Chondrocyte (in vitro differentiated cells): ENCODE measurements around the gene LRRC26. TPM values are rescaled to one million over a fixed set of nuclear protein-coding genes. Genes with fewer than 3 reads are reported as not detected.

Source experiments
- DNase-seq: peaks from one replicate; pipeline ENCODE4 v3.0.0; 2021; ENCODE audit warnings: mixed read lengths, low spot score
- H3K27ac Mint-ChIP-seq: one replicate; pipeline ENCODE4 v1.8.0; 2021; ENCODE audit warnings: mild to moderate bottlenecking, moderate library complexity, mixed read lengths; ENCODE audit not compliant: unreplicated experiment
- H3K27me3 Mint-ChIP-seq: 2 replicates; pipeline ENCODE4 v1.8.0; 2021; ENCODE audit warnings: low read depth, mixed read lengths
- H3K36me3 Mint-ChIP-seq: 2 replicates; pipeline ENCODE4 v1.8.0; 2021; ENCODE audit warnings: low read depth, mixed read lengths
- H3K4me1 Mint-ChIP-seq: 2 replicates; pipeline ENCODE4 v1.8.0; 2021; ENCODE audit warnings: low read depth, mild to moderate bottlenecking, mixed read lengths
- H3K4me3 Mint-ChIP-seq: one replicate; pipeline ENCODE4 v1.8.0; 2021; ENCODE audit warnings: mild to moderate bottlenecking, moderate library complexity, mixed read lengths; ENCODE audit not compliant: unreplicated experiment
- H3K9me3 Mint-ChIP-seq: 2 replicates; pipeline ENCODE4 v1.8.0; 2021; ENCODE audit warnings: low read depth, mixed read lengths
- total RNA-seq: library from RNA; stranded (reverse); gene quantifications from 3 replicates; pipeline ENCODE4 v1.2.1, GENCODE V29; 2021
- TF ChIP-seq, protein P1 (sequence below): fragments of 200-600 bp; sonication (generic); IDR thresholded peaks from 2 replicates; pipeline ENCODE4 v1.5.0; 2021; ENCODE audit warnings: antibody characterized with exemption, mild to moderate bottlenecking, moderate library complexity

LRRC26 gene
- total RNA-seq, 1 donor from 2014 or later, result not detected

DNA sequence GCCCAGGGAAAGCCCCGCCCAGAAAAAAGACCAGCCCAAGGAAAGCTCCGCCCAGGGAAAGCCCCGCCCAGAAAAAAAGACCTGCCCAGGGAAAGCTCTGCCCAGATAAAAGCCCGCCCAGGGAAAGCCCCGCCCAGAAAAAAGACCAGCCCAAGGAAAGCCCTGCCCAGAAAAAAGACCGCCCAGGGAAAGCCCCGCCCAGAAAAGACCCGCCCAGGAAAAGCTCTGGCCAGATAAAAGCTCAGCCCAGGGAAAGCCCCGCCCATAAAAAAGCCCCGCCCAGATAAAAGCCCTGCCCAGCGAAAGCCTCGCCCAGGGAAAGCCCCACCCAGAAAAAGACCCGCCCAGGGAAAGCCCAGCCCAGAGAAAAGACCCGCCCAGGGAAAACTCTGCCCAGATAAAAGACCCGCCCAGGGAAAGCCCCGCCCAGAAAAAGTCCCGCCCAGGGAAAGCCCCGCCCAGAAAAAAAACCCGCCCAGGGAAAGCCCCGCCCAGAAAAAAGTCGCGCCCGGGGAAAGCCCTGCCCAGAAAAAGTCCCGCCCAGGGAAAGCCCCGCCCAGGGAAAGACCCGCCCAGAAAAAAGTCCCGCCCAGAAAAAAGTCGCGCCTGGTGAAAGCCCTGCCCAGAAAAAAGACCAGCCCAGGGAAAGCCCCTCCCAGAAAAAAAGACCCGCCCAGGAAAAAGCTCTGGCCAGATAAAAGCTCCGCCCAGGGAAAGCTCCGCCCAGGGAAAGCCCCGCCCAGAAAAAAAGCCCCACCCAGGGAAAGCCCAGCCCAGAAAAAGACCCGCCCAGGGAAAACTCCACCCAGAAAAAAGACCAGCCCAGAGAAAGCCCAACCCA, 19.0 kb downstream of the LRRC26 start:
- H3K27ac Mint-ChIP-seq, result no peak overlapping the region
- H3K36me3 Mint-ChIP-seq, result no peaks in the 10 kb centered on the region
- peaks cover 6% of the 10 kb centered on the region for H3K27me3 Mint-ChIP-seq
- H3K4me3 Mint-ChIP-seq, result no peak overlapping the region
- DNase-seq, result no peak
- H3K4me1 Mint-ChIP-seq, result no peaks in the 10 kb centered on the region
- H3K9me3 Mint-ChIP-seq, result no peaks in the 10 kb centered on the region
- TF ChIP-seq, protein P1, sequence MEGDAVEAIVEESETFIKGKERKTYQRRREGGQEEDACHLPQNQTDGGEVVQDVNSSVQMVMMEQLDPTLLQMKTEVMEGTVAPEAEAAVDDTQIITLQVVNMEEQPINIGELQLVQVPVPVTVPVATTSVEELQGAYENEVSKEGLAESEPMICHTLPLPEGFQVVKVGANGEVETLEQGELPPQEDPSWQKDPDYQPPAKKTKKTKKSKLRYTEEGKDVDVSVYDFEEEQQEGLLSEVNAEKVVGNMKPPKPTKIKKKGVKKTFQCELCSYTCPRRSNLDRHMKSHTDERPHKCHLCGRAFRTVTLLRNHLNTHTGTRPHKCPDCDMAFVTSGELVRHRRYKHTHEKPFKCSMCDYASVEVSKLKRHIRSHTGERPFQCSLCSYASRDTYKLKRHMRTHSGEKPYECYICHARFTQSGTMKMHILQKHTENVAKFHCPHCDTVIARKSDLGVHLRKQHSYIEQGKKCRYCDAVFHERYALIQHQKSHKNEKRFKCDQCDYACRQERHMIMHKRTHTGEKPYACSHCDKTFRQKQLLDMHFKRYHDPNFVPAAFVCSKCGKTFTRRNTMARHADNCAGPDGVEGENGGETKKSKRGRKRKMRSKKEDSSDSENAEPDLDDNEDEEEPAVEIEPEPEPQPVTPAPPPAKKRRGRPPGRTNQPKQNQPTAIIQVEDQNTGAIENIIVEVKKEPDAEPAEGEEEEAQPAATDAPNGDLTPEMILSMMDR, result no peak

DNA sequence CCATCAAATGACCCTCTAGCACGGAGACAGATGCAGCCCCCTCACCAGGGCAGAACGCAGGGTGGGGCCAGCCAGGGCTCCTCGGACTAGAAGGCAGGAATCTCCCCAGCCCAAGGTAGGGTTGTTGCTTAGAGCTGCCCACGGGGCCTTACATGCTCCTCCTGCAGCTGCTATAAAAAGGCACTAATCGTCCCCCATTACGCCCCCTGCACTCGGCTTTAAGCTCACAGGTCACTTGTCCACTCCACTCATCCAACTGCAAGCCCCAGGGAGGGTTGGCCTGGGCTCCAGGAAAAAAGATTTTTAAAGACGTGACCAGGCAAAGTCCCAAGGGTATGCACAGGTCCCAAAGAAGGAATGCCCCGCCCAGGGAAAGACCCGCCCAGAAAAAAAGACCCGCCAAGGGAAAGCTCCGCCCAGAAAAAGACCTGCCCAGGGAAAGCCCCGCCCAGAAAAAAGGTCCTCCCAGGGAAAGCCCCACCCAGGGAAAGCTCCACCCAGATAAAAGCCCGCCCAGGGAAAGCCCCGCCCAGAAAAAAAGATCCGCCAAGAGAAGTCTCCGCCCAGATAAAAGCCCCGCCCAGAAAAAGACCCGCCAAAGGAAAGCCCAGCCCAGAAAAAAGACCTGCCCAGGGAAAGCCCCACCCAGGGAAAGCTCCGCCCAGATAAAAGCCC, 19.8 kb downstream of the LRRC26 start:
- Mint-ChIP-seq H3K4me3 (no peak overlapping the region), H3K4me1 (no peaks in the 10 kb centered on the region), H3K9me3 (no peaks in the 10 kb centered on the region), H3K27ac (no peak overlapping the region), H3K27me3 (peaks cover 6% of the 10 kb centered on the region), H3K36me3 (no peaks in the 10 kb centered on the region)
- DNase-seq, result no peak
- TF ChIP-seq, protein P1, result no peak

DNA sequence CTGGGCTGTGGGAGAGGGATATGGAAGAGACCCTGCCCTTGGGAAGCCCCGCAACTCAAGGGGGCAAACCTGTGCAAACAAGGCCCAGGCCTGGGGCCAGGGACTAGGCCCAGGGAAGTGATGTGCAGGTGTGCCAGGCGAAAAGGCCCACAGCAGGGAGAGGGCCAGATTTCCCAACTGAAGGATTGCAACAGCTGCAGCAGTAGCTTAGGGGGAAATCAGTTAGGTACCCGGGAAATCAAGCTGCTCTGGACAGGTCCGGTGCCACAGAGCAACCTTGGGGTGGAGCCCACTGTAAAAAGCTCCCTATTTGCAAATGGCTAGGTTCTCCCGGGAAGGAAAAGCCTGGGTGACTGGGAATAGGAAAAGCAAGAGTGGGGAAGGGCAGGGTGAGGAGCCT, 20.5 kb downstream of the LRRC26 start:
- Mint-ChIP-seq H3K27me3 (peaks cover 6% of the 10 kb centered on the region), H3K4me1 (no peaks in the 10 kb centered on the region)
- TF ChIP-seq, protein P1, result no peak

DNA sequence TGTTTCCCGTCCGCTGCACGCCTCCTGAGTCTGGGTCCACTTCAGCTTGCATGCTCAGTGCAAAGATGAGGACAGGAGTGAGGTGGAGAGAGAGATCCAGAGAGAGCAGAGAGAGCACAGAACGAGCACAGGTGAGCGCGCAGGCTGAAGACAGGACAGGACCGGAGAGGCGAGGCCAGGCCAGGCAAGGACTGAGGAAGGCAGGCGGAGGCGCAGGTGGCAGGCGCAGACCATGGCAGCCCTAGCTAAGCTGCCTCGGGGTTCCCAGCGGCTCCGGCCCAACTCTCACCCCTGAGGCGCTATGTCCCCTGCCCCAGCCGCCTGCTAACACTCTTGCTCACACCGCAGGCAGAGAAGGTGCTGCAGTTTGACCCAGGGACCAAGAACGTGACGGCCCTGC, 21.2 kb downstream of the LRRC26 start:
- peak; percentile 79 for DNase-seq
- H3K36me3 Mint-ChIP-seq, result no peaks in the 10 kb centered on the region
- no peaks in the 10 kb centered on the region for H3K9me3 Mint-ChIP-seq
- peaks cover 10% of the 10 kb centered on the region for H3K27me3 Mint-ChIP-seq
- H3K4me1 Mint-ChIP-seq, result no peaks in the 10 kb centered on the region
- TF ChIP-seq, protein P1, result no peak
- H3K4me3 Mint-ChIP-seq, result no peak overlapping the region
- no peak overlapping the region for H3K27ac Mint-ChIP-seq

More for the DNA sequence above, 20.5 kb downstream of the LRRC26 start:
- DNase-seq, result no peak
- H3K27ac Mint-ChIP-seq, result no peak overlapping the region
- H3K36me3 Mint-ChIP-seq, result no peaks in the 10 kb centered on the region
- no peak overlapping the region for H3K4me3 Mint-ChIP-seq
- H3K9me3 Mint-ChIP-seq, result no peaks in the 10 kb centered on the region

DNA sequence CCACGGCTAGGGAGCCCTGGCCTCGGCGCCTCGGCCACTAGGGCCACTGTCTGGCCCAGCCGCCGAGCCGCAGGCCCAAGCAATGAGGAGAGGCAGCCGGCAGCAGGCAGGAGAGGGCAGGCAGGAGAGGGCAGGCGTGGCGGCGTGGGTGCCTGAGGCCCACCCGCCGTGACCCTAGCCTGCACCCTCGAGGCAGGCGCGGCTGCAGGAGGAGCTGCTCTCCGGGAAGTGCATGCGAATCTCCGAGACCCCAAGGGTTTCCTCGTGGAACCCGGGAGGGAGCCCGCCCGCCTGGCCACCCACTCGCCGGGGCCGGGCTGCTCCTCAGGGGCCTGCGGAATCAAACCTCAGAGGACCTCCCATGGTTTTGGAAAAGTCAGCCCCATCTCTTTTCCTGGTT, 21.6 kb downstream of the LRRC26 start:
- TF ChIP-seq, protein P1, result no peak
- DNase-seq, result peak; percentile 65
- Mint-ChIP-seq H3K36me3 (no peaks in the 10 kb centered on the region), H3K4me3 (no peak overlapping the region), H3K27me3 (peaks cover 13% of the 10 kb centered on the region), H3K4me1 (no peaks in the 10 kb centered on the region), H3K27ac (no peak overlapping the region), H3K9me3 (no peaks in the 10 kb centered on the region)
